Lower leg skin (tissue), 3 donors: ENCODE data around the gene GRAMD2A.

ENCODE experiments used
- CTCF ChIP-seq, 3 donors: fragments of 450-650 bp; IDR thresholded peaks; one replicate each; pipeline ENCODE4 v1.5.1; 2016; ENCODE audit warnings: antibody characterized with exemption in 3 of 3, mild to moderate bottlenecking in 3 of 3, moderate library complexity in 2 of 3
- POLR2A ChIP-seq, 2 donors: fragments of 450-650 bp; IDR thresholded peaks; one replicate each; pipeline ENCODE4 v1.6.1; 2016 to 2017; ENCODE audit warnings: antibody characterized with exemption in 2 of 2, mild to moderate bottlenecking in 1 of 2, moderate library complexity in 1 of 2

GRCh38 chr15:72222393-72222792 lies 24.8 kb upstream of the GRAMD2A start:
- TF ChIP-seq CTCF (IDR thresholded peaks at IDR 0.05) (no peak), POLR2A (IDR thresholded peaks at IDR 0.05) (no peak)
